GM21526 (cell line): ENCODE measurements around the gene CADM2.

Source experiments
- ATAC-seq: cut with Tn5 transposase; IDR thresholded peaks from one replicate; pipeline ENCODE4 v1.9.1; 2021; ENCODE audit warnings: moderate library complexity; ENCODE audit not compliant: unreplicated experiment, low FRiP score

Gene CADM2

DNA sequence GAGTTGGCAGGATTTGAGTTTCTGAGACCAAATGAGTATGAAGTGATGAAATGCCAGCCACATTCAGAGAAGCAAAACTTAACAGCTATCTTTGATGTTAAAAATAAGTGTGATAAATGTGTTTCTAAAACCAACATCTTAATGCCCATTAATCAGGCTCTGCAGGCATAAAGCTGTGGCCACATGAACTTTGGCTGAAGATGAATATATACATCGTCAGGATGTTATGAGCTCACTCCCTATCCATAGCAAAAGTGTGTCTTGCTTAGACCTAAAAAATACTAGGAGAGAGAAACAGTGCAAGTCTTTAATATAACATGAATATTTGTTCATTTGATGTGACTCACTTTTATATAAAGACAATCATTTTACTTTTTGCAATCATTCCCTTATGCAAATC, 218.0 kb downstream of the CADM2 start:
- no peak for ATAC-seq

DNA sequence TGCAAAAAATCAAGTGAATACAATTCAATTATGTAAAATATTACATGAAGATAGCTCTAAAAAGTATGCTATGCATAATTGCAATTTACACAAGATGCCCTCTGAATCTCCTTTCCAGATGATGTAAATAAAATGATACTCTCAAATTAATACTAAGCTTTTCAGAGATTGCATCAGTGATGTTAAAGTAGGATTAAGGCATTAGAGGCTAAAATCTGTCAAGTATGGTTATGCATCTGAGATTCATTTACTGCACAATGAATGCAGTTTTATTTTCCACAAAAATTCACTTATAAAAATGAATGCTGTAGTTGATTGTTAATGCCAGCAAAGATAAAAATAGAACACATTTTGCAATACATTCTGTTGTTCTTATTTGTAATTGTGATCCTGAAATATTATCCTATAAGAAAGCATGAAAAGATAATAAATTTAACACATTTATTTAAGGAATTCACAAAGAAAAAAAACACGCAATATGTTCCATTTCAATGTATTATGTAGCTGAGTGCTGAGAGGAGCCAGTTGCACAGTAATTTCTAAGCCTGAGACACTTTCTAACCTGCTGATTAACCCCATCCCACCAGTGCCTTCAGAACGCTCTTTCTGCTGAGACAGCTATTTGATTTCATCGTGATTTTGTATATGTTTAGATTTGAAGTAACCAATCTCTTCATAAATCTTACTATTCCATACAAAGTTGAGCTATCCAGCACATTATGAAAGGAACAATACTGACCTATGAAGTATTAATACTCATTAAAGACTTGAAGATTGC, 224.4 kb downstream of the CADM2 start:
- no peak for ATAC-seq

DNA sequence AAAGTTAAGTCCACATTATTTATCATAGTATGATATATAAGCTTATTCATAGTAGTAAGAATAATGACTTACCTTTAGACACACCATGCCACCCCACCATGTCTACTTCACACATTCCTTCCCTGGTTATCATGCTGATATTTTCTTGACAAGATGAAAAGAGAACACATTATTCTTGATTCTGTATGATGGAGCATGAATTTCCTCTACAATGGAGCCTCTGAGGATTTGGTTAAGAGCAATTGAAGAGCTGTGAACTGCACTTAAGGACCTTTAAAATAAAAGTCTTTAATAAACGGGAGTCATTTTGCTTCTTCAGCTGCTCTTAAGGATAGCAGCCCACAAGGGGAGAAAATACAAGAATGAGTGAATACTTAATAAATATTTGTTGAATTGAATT, 226.7 kb downstream of the CADM2 start:
- ATAC-seq = no peak

DNA sequence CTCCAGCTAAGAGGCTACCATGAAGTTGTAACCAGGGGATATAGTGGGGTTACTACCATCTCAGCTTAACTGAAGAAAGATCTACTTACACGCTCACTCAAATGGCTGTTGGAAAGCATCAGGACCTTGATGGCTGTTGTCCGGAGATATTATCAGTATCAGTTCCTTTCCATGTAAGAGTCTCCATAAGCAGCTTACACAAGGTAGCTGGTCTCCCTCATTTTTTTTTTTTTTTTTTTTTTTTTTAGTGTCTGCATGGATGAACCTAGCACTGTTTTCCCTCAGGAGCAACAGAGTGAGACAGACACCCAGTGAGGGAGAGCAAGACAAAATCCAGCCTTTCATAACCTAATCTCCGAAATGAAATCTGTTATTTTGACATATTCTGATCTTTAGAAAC, 230.9 kb downstream of the CADM2 start:
- ATAC-seq = no peak

DNA sequence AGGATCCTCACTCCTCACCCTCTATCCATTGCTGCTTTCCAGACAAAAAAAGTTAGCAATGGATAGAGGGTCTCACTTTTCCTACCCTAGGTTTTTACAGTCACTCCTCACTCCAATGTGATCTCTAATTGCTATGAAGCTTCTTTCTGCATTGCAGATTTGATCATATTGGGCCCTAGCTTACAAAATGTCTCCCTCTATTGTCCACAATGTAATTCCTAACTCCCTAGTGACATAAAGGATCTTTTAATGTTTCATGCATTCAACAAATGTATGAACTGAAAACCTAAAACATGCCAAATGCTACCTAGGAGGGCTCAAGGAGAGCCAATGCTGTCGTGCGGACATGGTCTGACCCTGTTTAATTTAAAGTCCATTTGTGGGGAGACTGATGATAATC, 234.8 kb downstream of the CADM2 start:
- no peak for ATAC-seq

DNA sequence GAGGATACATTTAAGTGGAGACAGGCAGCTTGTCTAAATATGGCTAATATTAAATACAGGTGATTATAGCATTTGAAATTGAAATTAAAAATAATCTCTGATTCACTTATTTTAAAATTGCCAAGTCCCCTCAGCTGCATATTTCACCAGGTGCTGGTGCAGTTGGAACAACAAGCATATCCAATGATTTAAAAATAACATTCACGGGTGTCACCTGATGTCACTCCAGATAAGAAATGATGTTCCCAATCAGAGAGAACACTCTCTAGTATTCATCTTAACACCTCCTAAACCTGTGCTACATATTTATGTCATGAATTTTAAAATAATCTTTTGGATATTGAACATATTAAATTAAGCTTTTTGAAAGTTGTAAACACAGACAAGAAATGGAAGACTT, 249.9 kb downstream of the CADM2 start:
- no peak for ATAC-seq

DNA sequence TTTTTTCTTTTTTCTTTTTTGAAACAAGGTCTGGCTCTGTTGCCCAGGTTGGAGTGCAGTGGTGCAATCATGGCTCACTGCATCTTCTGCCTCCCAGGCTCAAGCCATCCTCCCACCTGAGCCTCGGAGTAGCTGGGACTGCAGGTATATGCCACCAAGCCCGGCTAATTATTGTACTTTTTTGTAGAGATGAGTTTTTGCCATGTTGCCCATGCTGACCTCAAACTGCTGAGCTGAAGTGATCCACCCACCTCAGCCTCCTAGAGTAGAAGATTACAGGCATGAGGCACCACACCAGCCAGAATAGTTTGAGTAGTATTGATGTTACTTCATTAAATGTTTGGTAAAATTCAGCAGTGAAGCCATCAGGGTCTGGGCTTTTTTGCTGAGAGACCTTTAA, 251.8 kb downstream of the CADM2 start:
- ATAC-seq = no peak

DNA sequence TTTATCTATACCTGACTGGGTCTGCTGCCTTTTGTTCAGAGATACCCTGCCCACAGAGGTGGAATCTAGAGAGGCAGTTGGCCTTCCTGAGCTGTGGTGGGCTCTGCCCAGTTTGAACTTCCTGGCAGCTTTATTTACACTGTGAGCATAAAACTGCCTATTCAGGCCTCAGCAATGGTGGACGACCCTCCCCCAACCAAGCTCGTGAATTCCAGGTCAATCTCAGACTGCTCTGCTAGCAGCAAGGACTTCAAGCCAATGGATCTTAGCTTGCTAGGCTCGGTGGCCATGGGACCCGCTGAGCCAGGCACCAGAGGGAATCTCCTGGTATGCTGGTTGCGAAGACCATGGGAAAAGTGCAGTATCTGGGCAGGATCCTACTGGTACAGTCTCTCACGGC, 270.2 kb downstream of the CADM2 start:
- no peak for ATAC-seq

DNA sequence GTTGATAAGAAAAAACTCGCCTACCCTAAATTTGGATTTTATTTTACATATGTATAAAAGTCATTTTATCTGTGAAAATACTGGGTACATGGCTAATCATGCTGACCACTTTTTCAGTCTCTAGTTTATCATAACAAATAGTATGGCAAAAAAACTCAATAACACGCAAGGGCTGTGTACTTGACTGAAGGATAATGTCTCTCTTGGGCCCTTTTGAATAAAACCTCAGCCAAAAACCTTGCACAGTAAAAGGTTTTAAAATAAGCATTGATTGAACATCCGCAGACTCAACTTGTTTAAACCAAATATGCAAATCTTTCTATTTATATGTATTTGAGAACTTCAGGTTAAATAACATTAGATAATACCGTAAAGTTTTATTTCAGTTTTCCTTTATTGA, 285.3 kb downstream of the CADM2 start:
- ATAC-seq = no peak

DNA sequence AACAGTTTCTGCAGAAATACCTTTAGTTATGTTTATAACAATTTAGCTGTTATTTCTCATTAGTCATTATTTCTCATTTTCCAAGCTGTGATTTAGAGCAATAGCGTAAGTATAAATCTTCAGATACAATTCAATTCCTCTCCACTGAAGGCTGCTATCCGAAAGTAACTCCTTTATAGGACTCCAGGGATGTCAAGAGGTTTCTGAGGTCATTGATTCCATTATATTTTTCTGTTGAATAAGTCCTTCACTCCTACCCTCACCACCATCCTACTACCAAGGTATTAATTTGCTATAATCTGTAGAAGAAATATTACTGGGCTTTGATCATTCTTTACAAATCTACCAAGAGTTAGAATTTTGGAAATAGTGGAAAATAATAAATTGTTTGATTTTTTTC, 285.7 kb downstream of the CADM2 start:
- no peak for ATAC-seq

DNA sequence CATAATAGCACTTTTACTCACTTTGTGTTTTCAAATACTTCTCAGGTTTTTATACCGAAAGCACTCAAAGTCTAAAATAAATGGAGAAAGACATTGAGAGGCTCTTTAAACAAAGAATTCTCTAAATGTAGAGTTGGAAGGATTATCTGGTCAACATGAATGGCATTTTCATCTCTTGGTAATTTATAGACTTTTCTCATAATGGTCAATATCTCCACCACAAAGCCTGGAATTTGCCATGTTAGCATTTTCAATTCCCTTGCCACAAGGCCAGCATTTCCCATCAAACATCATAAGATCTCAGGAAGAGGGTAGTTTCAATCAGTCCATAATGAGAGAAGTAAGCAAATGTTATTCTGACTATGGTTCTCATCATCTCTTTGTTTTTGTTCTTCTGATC, 293.0 kb downstream of the CADM2 start:
- ATAC-seq = no peak

DNA sequence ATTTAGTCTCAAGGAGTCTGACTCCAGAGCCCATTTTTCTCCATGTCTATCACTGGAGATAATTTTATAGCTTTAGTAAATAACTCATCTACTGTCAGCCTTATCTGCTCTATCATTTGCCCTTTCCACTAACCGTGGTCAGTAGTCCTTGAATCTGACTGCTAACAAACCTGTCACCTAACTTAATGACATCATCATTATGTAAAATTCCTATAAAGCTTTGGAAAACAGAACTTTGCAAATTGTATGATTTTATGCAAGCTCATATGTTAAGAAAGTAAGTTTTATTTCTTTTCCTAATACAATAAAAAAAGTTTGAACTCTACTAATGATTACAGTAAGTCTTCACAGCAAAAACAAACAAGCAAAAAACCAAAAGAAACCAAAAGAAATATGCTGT, 293.9 kb downstream of the CADM2 start:
- ATAC-seq = no peak

DNA sequence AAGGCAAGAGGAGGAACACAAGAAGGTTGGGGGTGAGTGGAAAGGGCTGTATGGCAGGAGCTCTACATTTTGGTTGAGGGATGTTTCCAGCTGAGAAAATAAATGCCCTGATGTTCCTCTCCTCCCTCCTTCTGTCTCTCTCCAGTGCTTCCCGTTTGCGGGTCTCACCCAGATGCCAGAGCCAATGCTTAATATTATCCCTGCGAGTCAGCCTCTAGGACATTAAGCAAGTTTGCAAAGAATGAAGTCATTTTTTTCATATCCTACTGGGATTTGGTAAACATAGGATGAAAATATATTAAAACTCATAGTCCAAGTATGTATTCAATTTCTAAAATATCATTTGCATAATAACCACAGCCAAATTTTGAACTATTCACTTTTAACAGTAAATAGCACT, 295.9 kb downstream of the CADM2 start:
- ATAC-seq = no peak

DNA sequence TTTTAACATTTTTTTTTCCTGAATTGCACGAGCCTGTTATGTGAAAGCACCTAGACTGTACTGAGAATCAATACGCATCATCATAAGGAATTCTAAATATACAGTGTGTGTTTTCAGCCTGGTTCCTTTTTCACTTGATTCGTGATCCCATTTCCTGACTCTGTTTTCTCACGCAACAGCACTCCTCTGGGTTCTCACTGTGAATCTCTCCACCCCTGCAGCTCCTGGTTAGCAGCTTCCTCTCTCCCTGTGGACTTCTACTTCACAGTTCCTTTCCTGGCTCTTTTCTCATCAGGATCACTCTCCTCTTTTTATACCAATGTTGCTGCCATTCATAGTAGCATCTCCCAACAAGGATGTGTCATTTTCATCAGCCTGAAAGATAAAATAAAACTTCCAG, 297.2 kb downstream of the CADM2 start:
- ATAC-seq = no peak

DNA sequence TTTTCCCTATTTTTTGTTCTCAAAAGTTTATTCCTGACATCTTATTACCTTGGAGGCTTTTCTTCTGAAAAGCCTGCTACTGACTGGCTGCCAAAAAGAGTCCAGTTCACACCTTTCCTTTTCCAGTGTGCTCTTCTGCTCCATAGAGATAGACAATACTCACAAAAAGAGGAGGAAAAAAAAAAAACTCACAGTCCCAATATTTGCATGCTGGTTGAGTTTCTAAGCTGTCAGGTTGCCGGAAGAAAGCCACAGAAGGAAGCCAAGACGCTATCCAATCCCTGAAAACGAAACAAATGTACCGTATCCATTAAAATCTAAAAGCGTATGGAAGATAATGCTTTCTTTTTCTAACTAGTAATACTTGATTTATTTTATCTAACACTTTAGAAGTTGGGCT, 299.5 kb downstream of the CADM2 start:
- no peak for ATAC-seq

DNA sequence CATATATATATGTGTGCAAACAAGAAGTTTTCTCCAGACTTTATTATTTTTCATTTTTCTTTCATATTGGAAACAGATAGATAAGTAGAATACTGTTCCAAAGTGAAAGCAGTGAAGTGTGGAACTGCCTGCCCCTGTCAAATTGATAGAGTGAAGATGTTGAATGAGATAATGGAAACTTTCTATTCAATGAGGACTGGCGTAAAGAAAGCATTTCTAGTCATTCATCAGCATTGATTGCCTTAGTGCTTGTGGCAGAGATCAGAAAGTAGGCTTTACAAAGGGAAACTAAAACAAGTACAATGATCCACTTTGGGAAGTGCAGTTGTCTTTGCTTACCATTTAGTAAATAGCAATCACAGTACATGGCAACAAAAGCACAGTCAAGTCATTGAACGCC, 300.0 kb downstream of the CADM2 start:
- no peak for ATAC-seq

DNA sequence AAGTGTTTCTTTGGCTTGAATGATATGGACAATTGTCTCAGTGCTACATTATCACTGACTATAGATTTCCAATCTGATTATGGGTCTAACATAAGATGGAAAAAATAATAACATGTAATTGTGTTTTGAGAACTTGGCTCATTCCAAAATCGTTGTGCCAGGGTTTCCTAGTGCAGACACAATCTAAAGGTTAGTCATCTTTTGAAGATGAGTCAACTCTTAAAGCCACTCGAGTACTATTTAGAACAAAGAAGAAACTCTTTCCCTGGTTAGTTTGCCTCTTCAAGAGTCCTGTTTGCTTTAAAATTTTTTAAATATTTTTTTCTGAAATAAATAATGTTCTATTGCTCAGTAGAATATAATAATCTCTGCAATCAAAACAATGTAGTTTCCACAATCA, 301.0 kb downstream of the CADM2 start:
- no peak for ATAC-seq

DNA sequence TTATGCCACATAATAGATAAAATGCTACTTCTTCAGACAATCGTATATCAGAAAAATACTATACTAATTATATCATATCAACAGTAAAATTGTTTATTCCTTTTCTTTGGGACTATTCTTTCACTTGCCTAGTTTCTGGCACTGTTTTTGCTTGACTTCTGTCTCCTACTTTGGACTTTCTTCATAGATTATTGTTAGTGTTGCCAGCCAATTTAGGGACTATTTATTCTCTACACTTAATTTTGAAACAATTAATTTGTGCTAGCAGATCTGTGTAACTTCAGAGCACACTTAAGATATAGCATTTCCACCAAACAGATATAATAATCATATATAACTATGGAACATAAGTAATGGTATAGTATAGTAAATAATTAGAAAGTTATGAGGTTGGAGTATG, 305.6 kb downstream of the CADM2 start:
- no peak for ATAC-seq

DNA sequence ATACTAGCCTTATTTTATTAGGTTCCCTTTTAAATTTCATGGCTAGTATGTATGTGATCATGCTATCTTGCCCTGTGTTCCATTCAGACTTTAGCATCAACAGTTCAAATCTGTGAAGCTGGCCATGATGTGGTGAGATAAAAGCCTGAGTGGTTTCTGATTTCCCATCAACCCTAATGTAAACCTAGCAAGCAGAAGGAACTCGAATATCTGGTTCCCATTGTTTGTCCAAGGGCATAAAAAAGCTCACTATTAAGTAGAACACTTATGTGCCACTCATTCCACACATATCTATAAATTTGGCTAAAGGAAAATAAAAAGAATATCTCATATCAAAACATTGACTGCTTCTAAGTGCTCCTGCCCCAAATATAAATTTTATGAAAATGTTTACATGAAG, 311.7 kb downstream of the CADM2 start:
- no peak for ATAC-seq

DNA sequence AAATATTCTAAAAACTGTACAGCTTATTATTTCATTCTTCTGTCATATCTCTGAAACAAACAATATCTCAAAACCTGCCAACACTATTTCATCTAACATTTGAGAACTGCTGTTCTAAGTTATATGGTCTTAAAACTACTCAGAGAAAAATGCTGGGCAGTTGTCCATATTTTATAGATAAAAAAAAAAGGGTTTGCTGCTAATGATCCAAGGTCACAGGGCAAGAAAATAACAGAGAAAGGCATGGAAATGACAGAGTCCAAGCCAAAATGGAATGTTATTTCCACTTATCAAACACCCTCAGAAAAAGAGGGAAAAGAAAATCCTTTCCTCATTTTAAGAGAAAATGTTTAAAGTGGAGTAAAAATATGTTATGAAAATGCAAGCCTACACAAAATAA, 313.1 kb downstream of the CADM2 start:
- no peak for ATAC-seq

DNA sequence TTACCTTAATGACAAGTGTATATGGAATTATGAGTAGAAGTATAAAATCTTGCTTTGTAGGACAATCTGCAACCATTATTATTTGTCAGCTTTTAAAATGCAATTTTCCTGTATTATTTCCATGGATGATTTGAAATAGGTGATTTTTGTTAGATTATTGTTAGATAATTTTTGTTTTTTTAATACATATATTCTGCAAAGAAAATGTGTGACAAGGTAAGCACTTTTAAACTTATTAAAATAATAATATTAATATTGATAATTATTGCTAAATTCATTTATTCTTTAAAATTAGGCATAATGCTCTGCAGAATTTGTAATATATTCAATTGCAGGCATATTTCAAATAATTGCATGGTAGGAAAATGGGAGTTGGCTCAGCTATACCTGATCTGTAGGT, 329.5 kb downstream of the CADM2 start:
- ATAC-seq = no peak

DNA sequence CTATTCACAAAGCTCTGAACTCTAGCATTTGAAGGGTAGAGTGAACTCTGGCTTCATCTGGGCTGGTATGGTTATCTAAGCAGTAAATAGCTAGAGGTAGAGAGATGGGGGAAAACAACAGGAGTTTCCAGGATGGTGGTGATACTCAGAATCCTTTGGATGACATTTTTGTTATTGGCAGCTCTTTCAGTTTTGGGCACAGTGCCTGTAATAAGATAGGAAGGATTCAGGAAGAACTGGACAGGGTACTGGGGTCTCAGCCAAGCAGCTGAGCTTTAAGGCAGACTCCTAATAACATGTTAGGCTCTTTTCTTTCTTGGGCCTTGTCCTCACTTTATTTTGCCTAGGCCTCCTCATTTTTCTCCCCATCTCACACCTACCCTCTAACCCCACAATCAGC, 338.5 kb downstream of the CADM2 start:
- ATAC-seq = no peak

DNA sequence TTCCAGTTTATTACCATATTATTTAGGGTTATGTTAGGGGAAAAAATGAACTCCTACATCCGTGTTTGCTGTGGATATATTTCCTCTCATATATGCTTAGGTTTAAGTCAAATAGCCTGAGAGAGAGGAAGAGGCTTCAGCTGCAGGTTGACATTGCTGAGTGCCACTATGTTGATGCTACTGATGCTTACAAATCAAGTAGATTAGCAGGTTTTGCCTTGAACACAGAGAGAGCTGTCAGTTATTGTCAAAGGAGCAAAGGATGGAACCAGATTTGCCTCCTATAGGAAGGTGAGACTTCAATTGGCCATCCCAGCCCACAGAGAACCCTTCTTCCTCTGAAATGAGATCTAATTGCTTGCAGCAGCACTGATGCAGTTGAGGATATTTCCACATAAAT, 339.2 kb downstream of the CADM2 start:
- no peak for ATAC-seq
